HL-60 (cell line): ENCODE data around the gene GLIPR1L1.

Experiments used
- DNase-seq, 2 experiments: peaks; one replicate each; pipeline ENCODE4 v3.0.0-alpha.2; 2010 to 2020; ENCODE audit warnings: low read depth in 1 of 2, low spot score in 1 of 2
- H3K27ac ChIP-seq: fragments of 250-450 bp; sonication (Bioruptor Pico); replicated peaks from 2 replicates; pipeline ENCODE4 v1.5.1; 2020; ENCODE audit warnings: mild to moderate bottlenecking, moderate library complexity
- H3K27me3 ChIP-seq: fragments of 250-450 bp; sonication (Bioruptor Pico); 2 replicates; pipeline ENCODE4 v1.5.1; 2021; ENCODE audit warnings: mild to moderate bottlenecking, moderate library complexity; ENCODE audit not compliant: insufficient read depth, poor library complexity, severe bottlenecking
- H3K4me3 ChIP-seq: replicated peaks from 2 replicates; pipeline ENCODE4 v1.5.1; 2011; ENCODE audit warnings: mild to moderate bottlenecking, control low read depth, low read length; ENCODE audit not compliant: insufficient read depth
- CTCF ChIP-seq: IDR thresholded peaks from one replicate; pipeline ENCODE4 v1.5.1; 2011; ENCODE audit warnings: low read length, control low read depth, inconsistent platforms; ENCODE audit not compliant: insufficient read depth
- GABPA ChIP-seq: IDR thresholded peaks from 2 replicates; pipeline ENCODE4 v1.6.1; 2012; ENCODE audit warnings: low read depth
- POLR2AphosphoS5 ChIP-seq: IDR thresholded peaks from 2 replicates; pipeline ENCODE4 v1.6.1; 2012; ENCODE audit warnings: low read depth
- SPI1 ChIP-seq: IDR thresholded peaks from 2 replicates; pipeline ENCODE4 v1.6.1; 2012; ENCODE audit warnings: low read depth, mild to moderate bottlenecking, borderline replicate concordance
- TF ChIP-seq, protein P1 (sequence below): IDR thresholded peaks from 2 replicates; pipeline ENCODE4 v1.6.1; 2012; ENCODE audit warnings: low read depth; ENCODE audit not compliant: insufficient replicate concordance

Gene GLIPR1L1

GRCh38 chr12:75315518-75315917 lies 19.0 kb upstream of the GLIPR1L1 start:
- no peak for TF ChIP-seq SPI1
- no peak for TF ChIP-seq GABPA
- TF ChIP-seq CTCF: no peak
- TF ChIP-seq POLR2AphosphoS5: no peak
- TF ChIP-seq, protein P1, sequence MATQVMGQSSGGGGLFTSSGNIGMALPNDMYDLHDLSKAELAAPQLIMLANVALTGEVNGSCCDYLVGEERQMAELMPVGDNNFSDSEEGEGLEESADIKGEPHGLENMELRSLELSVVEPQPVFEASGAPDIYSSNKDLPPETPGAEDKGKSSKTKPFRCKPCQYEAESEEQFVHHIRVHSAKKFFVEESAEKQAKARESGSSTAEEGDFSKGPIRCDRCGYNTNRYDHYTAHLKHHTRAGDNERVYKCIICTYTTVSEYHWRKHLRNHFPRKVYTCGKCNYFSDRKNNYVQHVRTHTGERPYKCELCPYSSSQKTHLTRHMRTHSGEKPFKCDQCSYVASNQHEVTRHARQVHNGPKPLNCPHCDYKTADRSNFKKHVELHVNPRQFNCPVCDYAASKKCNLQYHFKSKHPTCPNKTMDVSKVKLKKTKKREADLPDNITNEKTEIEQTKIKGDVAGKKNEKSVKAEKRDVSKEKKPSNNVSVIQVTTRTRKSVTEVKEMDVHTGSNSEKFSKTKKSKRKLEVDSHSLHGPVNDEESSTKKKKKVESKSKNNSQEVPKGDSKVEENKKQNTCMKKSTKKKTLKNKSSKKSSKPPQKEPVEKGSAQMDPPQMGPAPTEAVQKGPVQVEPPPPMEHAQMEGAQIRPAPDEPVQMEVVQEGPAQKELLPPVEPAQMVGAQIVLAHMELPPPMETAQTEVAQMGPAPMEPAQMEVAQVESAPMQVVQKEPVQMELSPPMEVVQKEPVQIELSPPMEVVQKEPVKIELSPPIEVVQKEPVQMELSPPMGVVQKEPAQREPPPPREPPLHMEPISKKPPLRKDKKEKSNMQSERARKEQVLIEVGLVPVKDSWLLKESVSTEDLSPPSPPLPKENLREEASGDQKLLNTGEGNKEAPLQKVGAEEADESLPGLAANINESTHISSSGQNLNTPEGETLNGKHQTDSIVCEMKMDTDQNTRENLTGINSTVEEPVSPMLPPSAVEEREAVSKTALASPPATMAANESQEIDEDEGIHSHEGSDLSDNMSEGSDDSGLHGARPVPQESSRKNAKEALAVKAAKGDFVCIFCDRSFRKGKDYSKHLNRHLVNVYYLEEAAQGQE: no peak
- no peak overlapping the region for H3K27ac ChIP-seq
- no peak overlapping the region for H3K4me3 ChIP-seq
- H3K27me3 ChIP-seq: no peaks in the 10 kb centered on the region
- no peak for DNase-seq

DNA sequence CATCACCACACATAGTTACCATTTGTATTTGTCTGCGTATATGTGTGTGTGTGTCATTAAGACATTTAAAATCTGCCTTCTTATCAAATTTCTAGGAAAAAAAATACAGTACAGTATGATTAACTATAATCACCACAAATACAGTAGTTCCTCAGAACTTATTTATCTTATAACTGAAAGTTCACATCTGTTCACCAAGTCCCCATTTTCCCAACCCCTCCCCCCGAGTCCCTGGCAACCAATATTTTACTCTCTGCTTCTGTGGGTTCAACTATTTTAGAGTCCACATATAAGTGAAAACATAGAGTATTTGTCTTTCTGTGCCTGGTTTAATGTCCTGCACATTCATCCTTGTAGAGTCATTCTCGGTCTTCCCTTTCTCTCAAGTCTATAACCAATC lies 16.7 kb upstream of the GLIPR1L1 start:
- no peak overlapping the region for H3K27ac ChIP-seq
- no peak overlapping the region for H3K4me3 ChIP-seq
- H3K27me3 ChIP-seq: no peaks in the 10 kb centered on the region
- no peak for DNase-seq
- no peak for TF ChIP-seq GABPA
- no peak for TF ChIP-seq CTCF
- TF ChIP-seq, protein P1: no peak
- no peak for TF ChIP-seq POLR2AphosphoS5
- no peak for TF ChIP-seq SPI1

DNA sequence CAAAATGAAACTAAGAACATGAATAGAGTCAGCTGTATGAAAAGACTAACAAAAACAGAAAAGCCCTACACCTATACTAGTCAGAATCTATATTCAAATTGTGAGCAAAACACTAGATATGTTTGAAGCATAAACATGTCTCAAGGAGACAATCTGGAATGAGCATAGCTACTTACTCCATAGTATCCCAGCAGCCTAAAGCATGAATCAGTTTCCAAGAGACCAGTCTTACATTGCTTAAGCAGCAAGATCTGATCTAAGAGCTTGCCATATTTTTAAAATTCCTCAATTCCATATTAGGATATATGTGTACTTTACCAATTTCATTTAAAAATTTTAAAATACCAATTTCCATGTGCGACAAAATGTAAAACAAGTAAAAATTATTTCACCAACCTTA lies 12.0 kb upstream of the GLIPR1L1 start:
- Histone ChIP-seq H3K27ac (no peak overlapping the region), H3K27me3 (no peaks in the 10 kb centered on the region), H3K4me3 (no peak overlapping the region)
- no peak for DNase-seq
- TF ChIP-seq SPI1 (no peak), POLR2AphosphoS5 (no peak), CTCF (no peak), GABPA (no peak)

DNA sequence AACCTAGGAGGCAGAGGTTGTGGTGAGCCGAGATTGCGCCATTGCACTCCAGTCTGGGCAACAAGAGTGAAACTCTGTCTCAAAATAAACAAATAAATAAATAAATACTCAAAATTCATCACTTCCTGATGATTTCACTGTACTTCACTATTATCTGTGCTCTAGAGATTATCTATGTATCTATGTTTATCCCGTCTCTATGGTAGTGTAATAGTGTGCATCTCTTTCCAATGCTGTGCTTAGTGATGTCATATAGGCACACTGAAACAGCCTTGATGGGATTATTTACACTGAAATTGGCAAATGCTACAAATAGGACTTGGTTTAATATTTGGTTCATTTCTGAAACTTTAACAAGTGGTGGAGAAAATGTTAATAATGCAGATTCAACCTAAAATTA lies 10.8 kb upstream of the GLIPR1L1 start:
- Histone ChIP-seq H3K4me3 (no peak overlapping the region), H3K27ac (no peak overlapping the region), H3K27me3 (no peaks in the 10 kb centered on the region)
- no peak for DNase-seq
- TF ChIP-seq SPI1 (no peak), POLR2AphosphoS5 (no peak), CTCF (no peak), GABPA (no peak)
- TF ChIP-seq, protein P1: no peak
